Measurements from ENCODE around the gene CSNK1D. TPM values are rescaled to one million over a fixed set of nuclear protein-coding genes. Genes with fewer than 3 reads are reported as not detected.

CSNK1D gene
- polyA plus RNA-seq, 6 donors from 2014 or later, result 27.7 to 78.6 (median 63.4) TPM

DNA sequence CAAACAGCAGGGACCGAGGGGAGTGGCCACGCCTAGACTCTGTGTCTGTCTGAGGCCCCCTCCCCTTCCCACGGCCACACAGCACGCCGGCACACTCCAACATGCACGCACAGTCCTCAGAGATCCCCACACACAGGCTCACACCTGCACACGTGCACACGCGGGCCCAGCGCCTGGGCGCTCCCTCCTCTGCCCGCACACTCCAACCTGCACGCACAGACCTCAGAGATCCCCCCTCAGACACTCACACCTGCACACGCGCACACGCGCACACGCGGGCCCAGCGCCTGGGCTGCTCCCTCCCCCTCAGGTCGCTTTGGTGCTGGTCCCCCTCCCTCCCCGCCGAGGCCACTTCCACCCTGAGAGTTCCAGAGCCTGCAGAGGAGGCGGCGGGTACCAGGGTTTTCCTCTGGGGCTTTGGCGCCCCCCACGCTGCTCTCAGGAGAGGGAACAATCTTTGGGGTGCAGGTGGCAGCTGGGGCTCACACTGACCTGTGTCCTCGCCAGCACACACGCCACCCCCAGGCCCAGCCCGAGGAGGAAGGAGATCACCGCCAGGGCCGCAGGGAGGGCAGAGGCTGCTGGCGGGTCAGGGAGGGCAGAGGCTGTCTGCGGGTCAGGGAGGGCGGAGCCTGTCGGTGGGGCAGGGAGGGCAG, 42.3 kb upstream of the CSNK1D start:
- Mint-ChIP-seq H3K27ac (no peak overlapping the region), H3K4me1 (peaks cover 8 to 20% (median 8%) of the 10 kb centered on the region in 3 donors)

DNA sequence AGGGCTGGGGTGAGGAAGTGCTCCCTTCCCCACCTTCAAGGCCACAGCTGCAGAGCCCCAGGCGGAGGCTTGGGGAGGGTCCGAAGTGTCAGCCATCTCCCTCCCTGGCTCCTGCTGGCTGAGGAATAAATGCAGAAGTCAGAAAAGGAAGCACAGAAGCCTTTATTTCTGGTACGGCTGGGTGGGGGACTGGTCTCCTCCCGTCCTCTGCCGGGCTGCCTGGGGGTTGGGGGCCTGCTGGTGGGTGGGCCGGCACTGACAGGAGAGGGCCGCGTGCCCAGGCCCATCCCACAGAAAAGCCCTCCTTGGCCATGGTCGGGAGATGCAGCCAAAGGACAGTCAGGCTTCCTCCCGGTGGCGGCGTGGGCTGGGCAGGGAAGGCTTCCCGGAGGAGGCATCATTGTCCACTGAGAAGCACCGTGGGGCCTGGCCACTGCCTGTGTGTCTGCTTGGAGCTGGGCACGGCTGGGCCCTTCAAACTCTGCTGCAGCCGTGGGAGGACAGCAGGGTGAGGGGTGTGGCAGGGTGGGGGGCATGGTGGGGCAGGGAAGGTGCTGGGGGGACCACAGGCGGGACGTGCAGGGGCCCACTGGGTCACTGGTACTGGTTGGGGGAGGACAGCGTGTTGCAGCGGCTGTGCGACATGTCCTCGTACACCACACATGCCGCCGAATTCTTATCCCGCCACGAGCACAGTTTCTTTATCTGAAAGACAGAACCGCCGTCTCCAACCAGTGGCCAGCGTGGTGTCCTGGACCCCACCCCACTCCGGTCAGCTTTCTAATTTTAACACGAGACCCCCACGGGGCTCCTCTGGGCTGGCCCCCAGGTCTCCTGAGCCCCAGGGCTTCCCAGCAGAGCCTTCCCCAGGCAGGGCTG, 41.5 kb upstream of the CSNK1D start:
- H3K4me1 Mint-ChIP-seq, result peaks cover 8 to 20% (median 10%) of the 10 kb centered on the region in 3 donors
- H3K27ac Mint-ChIP-seq, result peak overlapping the region in 1 of 6 donors; percentile 34
- peak overlapping the region in 5 of 8 donors; percentile 22 to 54 (median 43) for H3K4me3 Mint-ChIP-seq
- peak; percentile 49 to 63 for ATAC-seq (ENCODE audit: low read depth in 2 of 2)
- H3K9me3 Mint-ChIP-seq, result no peaks in the 10 kb centered on the region
- no peaks in the 10 kb centered on the region for H3K36me3 Mint-ChIP-seq
- peaks cover 3 to 42% (median 39%) of the 10 kb centered on the region in 3 donors for H3K27me3 Mint-ChIP-seq
- no peak for DNase-seq

More for the DNA sequence above, 42.3 kb upstream of the CSNK1D start:
- Mint-ChIP-seq H3K36me3 (no peaks in the 10 kb centered on the region), H3K27me3 (peaks cover 3 to 33% (median 31%) of the 10 kb centered on the region in 3 donors), H3K4me3 (peak overlapping the region in 6 of 8 donors; percentile 20 to 67 (median 53)), H3K9me3 (no peaks in the 10 kb centered on the region)
- DNase-seq (no peak), ATAC-seq (ENCODE audit: low read depth in 2 of 2) (peak; percentile 59 to 67)

DNA sequence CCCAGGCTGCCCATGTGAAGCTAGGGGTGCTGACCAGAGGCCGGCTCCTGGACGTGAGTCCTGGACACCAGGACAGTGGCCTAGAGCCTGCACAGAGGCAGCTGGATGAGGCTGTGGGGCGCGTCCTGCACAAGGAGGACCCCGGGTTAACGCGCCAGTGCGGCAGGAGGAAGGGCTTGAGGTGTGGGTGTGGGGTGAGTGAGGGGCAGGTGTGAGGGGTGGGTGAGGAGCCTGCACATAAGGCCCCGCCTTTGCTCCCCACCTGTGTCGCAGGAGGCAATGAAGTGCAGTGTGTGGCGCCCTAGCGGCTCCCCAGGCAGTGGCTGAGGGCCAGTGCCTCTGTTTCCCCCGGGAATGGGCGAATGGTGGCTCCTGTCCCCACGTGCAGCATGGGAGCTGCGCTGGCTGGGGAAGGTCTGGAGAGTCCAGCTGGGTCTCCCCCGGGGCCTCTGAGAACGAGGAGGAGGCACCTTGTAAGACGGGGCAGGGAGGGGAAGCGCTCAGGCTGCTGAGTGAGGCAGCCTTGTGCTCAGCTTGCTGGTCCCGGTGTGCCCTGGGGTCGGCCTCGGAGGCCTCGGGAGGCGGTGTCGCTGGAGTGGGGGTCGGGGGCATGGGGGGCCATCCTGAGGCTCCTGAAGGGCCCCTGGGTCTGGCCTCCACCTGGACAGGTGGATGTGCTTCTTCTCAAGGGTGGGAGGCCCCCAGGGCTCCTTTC, 40.7 kb upstream of the CSNK1D start:
- Mint-ChIP-seq H3K27me3 (peaks cover 3 to 44% (median 42%) of the 10 kb centered on the region in 3 donors), H3K36me3 (no peaks in the 10 kb centered on the region), H3K9me3 (no peaks in the 10 kb centered on the region), H3K4me3 (peak overlapping the region in 4 of 8 donors; percentile 30 to 61 (median 48)), H3K4me1 (peaks cover 8 to 20% (median 10%) of the 10 kb centered on the region in 3 donors), H3K27ac (peak overlapping the region in 1 of 6 donors; percentile 34)
- ATAC-seq (ENCODE audit: low read depth in 2 of 2) (no peak), DNase-seq (no peak)

DNA sequence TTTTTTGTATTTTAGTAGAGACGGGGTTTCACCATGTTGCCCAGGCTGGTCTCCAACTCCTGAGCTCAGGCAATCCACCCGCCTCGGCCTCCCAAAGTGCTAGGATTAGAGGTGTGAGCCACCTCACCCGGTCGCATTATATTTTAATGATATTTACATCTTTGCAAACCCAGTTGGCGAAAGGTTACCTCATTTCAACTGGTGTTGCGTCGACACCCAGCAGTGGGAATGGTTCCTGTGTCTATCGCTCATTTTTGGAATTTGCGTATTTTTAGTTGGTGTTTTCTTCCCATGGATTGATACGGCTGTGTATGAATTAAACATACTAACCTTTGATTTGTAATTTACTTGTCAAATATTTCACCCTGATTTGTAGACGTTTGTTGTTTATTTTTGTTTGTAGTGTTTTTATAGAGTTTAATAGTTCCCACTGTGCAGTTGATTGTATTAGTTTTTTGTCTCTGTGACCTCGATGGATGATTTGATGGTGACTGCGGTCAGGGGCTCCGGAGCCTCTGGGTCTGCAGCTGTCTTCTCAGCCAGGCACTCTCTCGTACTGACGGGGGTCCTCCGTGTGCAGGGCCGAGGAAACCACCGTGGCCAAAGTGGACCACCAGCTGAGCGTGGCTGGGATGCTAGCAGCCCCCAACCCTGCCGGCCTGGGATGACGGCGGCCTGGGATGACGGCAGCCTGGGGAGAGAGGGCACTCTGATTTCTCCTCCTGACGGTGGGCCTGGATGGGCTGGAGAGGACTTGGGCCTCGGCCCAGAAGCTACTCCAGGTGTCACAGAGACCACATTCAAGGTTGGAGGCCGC, 39.9 kb upstream of the CSNK1D start:
- ATAC-seq (ENCODE audit: low read depth in 2 of 2), result no peak
- Mint-ChIP-seq H3K4me1 (peaks cover 8 to 20% (median 10%) of the 10 kb centered on the region in 3 donors), H3K27ac (peak overlapping the region in 1 of 6 donors; percentile 70), H3K27me3 (peaks cover 8 to 50% (median 42%) of the 10 kb centered on the region in 3 donors), H3K9me3 (no peaks in the 10 kb centered on the region), H3K4me3 (peak overlapping the region in 1 of 8 donors; percentile 61), H3K36me3 (no peaks in the 10 kb centered on the region)
- no peak for DNase-seq

DNA sequence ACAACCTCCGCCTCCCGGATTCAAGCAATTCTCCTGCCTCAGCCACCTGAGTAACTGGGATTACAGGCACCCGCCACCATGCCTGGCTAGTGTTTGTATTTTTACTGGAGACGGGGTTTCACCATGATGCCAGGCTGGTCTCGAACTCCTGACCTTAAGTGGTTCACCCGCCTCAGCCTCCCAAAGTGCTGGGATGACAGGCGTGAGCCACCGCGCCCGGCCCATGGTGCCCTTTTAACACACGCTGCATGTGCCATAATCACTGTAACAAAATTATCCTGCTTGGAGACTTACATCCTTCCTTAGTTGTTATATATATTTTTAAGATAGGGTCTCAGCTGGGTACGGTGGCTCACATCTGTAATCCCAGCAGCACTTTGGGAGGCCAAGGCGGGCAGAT, 38.5 kb upstream of the CSNK1D start:
- ATAC-seq (ENCODE audit: low read depth in 2 of 2) (no peak), DNase-seq (no peak)
- no peak overlapping the region for H3K27ac Mint-ChIP-seq
- no peaks in the 10 kb centered on the region for H3K9me3 Mint-ChIP-seq
- peaks cover 12 to 50% (median 42%) of the 10 kb centered on the region in 3 donors for H3K27me3 Mint-ChIP-seq
- H3K4me3 Mint-ChIP-seq, result no peak overlapping the region
- H3K36me3 Mint-ChIP-seq, result no peaks in the 10 kb centered on the region
- H3K4me1 Mint-ChIP-seq, result peaks cover 8 to 20% (median 10%) of the 10 kb centered on the region in 3 donors

DNA sequence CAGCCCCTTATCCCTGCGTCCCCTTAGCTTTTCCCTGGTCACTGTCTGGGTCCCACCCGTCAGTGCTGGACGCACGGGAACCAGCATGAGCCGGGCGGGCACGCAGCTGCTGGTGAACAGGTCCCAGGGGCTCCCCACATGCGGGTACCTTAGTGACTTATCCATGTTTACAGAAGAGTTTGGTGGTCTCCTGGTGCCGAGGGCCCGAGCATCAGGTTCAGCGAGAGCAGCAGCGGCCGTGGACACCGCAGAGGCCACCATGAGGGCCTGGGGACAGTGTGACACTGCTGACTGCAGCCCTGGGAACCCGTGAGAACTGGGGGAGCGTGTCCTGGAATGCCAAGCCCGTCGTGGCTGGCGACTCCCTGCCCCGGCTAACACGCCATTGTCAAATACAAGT, 37.4 kb upstream of the CSNK1D start:
- no peak for DNase-seq
- Mint-ChIP-seq H3K27ac (no peak overlapping the region), H3K9me3 (no peaks in the 10 kb centered on the region), H3K36me3 (no peaks in the 10 kb centered on the region), H3K4me3 (no peak overlapping the region), H3K27me3 (peaks cover 12 to 46% (median 38%) of the 10 kb centered on the region in 3 donors), H3K4me1 (peaks cover 5 to 18% (median 9%) of the 10 kb centered on the region in 3 donors)
- no peak for ATAC-seq (ENCODE audit: low read depth in 2 of 2)

DNA sequence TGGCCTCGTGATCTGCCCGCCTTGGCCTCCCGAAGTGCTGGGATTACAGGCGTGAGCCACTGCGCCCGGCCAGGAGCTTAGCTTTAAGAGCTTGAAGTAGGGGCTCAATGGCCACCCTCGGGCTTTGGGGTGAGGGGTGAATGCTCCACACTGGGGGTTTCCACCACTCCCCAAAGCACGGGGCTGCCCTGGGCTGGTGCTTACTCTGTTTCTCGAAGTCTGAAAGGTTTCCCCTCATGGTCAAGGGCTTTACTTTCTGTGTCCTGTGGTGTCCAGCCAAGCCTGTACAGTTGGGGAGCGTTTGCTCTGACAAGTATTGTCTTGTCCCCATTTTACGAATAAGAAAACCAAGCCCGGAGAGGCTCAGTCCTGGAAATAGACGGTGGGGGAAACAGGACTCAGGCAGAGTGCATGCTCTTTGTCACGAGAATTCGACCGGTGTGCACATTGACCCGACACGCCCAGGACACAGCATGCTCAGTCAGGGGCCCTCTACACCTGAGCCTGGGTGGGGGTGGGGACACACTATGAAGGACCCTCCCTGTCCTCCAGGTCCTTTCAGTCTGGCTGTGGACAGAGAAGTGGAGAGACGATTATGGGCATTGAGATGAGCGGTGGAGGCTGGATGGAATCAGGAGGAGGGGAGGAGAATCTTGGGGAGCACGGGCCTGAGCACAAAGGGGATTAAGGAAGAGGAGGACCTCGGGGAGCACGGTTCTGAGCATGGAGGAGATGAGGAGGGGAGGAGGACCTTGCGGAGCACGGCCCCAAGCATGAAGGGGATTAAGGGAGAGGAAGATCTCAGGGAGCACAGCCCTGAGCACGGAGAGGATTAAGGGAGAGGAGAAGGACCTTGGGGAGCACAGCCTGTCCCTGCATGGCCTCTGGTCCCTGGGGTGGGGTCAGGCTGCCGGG, 36.4 kb upstream of the CSNK1D start:
- DNase-seq, result no peak
- H3K27me3 Mint-ChIP-seq, result peaks cover 12 to 39% (median 30%) of the 10 kb centered on the region in 3 donors
- ATAC-seq (ENCODE audit: low read depth in 2 of 2), result no peak
- H3K4me3 Mint-ChIP-seq, result no peak overlapping the region
- peaks cover 0 to 10% (median 8%) of the 10 kb centered on the region in 3 donors for H3K4me1 Mint-ChIP-seq
- H3K9me3 Mint-ChIP-seq, result no peaks in the 10 kb centered on the region
- no peaks in the 10 kb centered on the region for H3K36me3 Mint-ChIP-seq
- peak overlapping the region in 2 of 6 donors; percentile 41 to 49 for H3K27ac Mint-ChIP-seq

DNA sequence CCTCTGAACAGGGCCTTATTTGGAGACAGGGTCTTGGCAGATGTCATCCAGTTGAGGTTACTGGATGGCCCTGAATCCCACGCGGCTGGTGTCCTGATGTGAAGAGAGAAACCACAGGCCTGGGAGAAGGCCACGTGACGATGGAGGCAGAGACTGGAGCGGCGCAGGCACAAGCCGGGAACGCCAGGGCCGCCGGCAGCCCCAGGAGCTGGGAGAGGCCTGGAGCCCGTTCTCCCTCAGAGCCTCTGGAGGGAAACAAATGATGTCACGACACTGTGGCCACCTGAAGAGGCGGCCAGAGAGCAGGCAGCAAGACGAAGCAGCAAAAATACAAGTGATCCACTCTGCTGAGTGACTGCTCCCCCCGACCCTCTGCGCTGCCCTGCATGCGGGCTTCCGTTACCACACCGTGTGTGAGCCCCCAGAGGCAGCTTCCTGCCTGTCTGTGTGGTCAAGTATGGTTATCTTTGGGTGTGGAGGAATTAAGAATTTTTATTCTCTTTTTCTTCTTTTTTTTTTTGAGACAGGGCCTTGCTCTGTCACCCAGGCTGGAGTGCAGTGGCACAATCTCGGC, 32.3 kb upstream of the CSNK1D start:
- ATAC-seq (ENCODE audit: low read depth in 2 of 2), result no peak
- H3K36me3 Mint-ChIP-seq, result no peaks in the 10 kb centered on the region
- no peak for DNase-seq
- peaks cover 9 to 17% (median 12%) of the 10 kb centered on the region in 3 donors for H3K27me3 Mint-ChIP-seq
- H3K4me1 Mint-ChIP-seq, result peaks cover 19 to 28% (median 22%) of the 10 kb centered on the region in 3 donors
- peak overlapping the region in 2 of 6 donors; percentile 34 to 65 for H3K27ac Mint-ChIP-seq
- H3K9me3 Mint-ChIP-seq, result no peaks in the 10 kb centered on the region
- H3K4me3 Mint-ChIP-seq, result no peak overlapping the region

DNA sequence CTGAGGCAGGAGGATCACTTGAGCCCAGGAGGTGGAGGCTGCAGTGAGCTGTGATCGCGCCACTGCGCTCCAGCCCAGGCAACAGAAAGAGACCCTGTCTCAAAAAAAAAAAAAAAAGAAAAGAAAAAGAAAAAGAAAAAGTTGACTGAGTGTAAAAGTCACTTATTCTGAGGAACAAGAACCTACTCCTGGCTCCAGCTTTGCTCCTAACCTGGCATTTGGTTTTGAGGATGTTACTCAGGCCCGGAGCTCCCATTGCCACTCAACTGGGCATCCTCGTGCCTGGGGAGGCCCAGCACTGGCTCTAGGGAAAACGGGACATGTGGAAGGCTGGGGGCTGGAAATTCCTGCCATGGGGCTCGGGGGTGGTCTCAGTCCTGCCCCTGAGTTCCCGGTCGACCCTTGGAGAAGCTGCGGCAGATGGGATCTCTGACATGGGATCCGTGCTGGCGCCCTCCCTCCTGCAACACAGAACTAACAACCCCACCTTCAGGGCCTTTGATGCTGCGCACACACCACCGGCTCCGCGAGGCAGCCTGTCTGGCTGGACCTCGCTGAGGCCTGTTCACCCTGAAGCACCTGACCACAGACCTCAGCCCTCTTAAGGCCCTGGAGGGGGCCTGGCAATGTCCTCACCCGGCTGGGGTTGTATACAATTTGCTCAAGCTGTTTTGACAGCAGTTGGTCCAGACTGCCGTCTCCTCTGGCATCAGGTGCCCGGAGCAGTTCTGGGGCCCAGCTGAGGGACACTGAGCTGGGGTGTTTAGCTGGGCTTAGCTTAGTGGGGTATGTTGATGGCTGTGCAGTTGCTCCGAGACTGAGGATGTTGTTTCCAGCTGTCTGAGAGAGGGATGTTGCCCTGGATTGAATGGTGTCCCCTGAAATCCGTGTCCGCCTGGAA, 31.6 kb upstream of the CSNK1D start:
- Mint-ChIP-seq H3K27me3 (peaks cover 5 to 10% (median 9%) of the 10 kb centered on the region in 3 donors), H3K36me3 (no peaks in the 10 kb centered on the region), H3K4me1 (peaks cover 22 to 36% (median 28%) of the 10 kb centered on the region in 3 donors), H3K4me3 (no peak overlapping the region), H3K27ac (peak overlapping the region in 2 of 6 donors; percentile 34 to 65), H3K9me3 (no peaks in the 10 kb centered on the region)
- DNase-seq (no peak), ATAC-seq (ENCODE audit: low read depth in 2 of 2) (no peak)

DNA sequence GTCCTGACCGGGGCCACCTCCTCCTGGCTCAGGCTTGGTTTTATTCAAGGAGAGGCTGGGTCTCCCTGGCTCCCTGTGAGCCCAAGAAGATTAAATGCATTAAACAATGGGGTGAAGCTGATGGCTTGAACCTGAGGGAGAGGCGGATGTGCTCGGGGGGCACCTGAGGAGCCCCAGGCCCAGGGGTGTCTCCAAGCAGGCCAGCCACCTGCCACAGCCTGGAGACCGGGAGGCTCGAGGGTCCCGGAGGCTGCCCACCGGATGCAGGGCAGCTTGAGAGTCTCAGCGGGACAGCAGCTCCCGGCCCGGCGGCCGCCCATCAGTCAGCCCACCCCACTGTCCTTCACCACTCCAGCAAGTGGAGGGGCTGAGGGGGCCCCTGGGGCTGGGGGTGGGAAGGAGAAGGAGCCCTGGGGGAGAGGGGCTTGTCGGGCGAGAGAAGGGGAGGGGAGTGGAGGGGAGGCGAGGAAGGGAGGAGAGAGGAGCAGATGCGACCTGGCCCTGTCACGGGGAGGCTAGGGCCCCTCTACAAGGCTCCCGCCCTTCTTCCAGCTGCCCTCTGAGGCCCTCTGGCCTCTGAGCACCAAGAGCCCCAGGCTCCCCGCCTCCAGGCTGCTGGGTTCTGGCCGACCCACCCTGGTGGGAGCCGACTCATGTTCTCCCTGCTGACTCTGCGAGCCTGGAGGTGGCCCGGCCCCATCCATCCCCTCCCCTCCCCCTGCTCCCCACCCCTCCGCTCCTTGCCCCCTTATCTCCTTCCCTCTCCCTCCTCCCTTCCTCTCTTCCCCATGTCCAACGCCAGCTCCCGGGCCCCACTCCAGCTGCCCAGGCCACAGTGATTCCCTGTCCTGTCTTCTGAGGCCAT, 30.7 kb upstream of the CSNK1D start:
- Mint-ChIP-seq H3K4me1 (peaks cover 27 to 45% (median 34%) of the 10 kb centered on the region in 3 donors), H3K27me3 (peaks cover 0 to 9% (median 6%) of the 10 kb centered on the region in 3 donors), H3K4me3 (no peak overlapping the region), H3K9me3 (no peaks in the 10 kb centered on the region), H3K27ac (no peak overlapping the region), H3K36me3 (no peaks in the 10 kb centered on the region)
- ATAC-seq (ENCODE audit: low read depth in 2 of 2) (no peak), DNase-seq (no peak)

All from naive B cell (primary cell).